Suppressor macrophage (primary cell): Measurements from ENCODE around the gene TNFRSF12A.

Source experiments
- DNase-seq, 4 experiments: peaks; one replicate each; pipeline ENCODE4 v3.0.0-alpha.2; 2020 to 2022

Gene TNFRSF12A

DNA sequence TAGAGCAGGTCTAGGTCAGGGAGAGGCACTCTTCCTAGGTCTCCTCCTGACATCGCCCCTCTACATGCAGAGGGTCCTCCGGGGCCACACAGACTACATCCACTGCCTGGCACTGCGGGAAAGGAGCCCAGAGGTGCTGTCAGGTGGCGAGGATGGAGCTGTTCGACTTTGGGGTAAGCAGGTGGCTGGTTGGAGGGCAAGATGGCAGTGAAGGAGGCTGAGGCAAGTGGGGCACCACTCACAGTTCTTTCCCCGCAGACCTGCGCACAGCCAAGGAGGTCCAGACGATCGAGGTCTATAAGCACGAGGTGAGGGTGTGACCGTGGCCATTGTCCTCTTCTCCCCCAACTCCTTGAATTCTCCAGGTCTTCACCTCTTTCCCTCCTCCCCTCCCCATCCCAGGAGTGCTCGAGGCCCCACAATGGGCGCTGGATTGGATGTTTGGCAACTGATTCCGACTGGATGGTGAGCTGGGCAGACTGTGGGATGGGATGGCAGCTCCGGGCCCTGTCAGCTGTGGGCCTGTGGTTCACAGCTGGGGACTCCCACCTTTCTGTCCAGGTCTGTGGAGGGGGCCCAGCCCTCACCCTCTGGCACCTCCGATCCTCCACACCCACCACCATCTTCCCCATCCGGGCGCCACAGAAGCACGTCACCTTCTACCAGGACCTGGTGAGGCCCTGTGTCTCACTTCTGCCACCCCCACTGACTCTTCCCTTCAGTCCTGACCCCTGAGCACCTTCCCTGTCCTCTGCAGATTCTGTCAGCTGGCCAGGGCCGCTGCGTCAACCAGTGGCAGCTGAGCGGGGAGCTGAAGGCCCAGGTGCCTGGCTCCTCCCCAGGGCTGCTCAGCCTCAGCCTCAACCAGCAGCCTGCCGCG lies 6.7 kb downstream of the TNFRSF12A start:
- no peak for DNase-seq

DNA sequence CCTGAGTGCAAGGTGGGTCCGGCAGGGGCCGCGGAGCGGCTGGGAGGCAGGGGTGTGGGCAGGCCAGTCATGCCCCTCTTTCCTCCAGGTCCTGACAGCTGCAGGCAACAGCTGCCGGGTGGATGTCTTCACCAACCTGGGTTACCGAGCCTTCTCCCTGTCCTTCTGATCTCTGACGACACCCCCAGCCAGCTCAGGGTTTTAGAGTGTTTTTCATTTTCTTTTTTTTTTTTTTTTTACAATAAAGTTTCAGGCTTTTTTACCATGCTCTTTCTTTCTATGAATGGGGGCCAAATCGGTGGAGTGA lies 7.3 kb downstream of the TNFRSF12A start:
- DNase-seq: no peak

DNA sequence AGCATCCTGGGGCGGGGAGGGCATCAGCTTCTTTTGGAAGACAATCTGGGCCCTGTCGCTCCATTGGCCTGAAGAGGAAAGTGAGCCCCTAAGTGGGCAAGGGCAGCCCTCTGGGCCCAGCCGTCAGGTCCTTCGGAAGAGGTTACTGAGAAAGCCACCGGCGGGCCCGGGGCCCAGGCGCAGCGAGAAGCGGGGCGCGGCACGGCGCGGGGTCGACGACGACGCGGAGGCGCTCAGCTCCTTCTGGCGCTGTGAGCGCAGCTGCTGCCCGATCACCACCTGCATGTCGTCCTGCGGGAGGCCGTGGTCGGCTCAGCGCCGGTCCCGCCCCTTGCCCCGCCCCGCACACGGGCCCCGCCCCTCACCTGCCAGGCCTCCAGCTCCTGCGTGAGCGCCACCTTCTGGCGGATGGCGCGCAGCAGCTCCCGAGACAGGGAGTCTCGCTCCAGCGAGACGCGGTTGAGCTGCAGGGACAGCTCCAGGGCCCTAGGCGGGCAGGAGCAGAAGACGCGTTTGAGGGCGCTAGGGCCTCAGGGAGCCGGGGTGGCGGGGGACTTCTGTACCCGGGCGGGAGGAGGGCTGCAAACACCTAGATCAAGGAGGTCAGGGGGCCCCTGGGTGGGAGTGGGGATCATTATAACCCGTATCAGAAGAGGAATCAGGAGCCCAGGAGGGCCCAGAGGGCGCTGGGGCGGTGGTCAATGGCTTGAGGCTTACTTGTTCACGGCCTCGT lies 8.0 kb downstream of the TNFRSF12A start:
- peak; percentile 85 to 94 (median 91) for DNase-seq

DNA sequence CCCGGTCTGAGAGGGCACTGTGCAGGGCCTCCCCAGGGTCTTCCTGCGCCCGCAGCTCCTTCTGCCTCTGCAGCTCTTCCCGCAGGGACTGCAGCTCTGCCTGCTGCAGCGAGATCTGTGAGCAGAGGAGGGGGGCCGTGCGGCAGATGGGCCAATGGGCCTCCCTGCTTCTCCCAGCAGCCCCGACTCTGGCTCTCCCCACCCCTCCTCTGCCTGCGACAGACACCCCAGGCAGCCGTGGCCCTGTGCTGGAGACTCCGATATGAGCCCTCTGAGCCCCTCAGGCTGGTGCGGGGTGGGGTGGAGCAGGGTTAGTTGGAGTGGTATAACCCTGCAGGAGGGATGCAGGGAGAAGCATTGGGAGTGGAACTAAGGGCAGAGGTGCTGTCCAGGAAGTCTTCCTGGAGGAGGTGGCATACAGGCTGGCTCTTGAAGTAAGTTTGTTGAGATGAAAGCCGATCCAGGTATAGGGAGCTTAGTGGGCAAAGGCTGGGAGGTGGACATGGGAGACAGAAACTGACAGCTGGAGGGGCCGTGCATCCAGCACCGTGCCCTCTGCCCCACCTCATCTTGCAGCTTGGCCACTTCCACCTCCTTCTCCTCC lies 8.7 kb downstream of the TNFRSF12A start:
- DNase-seq: no peak

DNA sequence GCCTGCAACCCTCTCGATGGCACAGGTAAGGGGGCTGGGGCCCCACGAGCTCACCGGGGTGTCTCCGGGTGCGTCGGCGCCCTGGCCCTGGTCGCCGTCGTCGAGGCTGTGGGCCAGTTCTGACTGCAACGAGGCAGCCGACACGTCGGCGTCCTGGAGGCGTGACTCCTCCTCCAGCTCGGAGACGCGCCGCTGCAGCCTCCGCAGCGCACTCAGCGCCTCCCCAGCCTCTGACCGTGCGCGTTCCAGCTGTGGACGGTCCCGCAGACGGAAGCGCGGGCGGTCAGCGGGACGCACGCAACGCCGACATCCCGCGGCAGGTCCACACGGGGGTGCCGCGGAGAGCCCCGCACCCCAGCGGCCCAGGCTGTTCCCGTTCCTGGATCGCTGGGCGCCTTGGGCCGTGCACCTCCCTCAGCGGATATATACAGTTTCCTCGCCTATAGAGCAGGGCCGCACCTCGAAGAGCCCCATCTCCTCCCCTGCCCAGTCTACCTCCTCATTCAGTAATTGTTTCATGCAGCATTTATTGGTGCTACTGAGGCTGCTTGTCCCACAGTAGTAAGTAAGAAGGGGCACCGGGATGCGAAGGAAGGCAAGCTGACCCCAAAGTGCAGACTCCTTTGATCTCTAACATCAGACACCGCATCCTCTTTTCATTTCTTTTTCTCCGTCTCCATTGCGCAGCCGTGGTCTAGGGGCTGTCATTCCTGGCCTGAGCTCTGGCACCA lies 9.5 kb downstream of the TNFRSF12A start:
- DNase-seq: peak; percentile 19 to 73 (median 48)

DNA sequence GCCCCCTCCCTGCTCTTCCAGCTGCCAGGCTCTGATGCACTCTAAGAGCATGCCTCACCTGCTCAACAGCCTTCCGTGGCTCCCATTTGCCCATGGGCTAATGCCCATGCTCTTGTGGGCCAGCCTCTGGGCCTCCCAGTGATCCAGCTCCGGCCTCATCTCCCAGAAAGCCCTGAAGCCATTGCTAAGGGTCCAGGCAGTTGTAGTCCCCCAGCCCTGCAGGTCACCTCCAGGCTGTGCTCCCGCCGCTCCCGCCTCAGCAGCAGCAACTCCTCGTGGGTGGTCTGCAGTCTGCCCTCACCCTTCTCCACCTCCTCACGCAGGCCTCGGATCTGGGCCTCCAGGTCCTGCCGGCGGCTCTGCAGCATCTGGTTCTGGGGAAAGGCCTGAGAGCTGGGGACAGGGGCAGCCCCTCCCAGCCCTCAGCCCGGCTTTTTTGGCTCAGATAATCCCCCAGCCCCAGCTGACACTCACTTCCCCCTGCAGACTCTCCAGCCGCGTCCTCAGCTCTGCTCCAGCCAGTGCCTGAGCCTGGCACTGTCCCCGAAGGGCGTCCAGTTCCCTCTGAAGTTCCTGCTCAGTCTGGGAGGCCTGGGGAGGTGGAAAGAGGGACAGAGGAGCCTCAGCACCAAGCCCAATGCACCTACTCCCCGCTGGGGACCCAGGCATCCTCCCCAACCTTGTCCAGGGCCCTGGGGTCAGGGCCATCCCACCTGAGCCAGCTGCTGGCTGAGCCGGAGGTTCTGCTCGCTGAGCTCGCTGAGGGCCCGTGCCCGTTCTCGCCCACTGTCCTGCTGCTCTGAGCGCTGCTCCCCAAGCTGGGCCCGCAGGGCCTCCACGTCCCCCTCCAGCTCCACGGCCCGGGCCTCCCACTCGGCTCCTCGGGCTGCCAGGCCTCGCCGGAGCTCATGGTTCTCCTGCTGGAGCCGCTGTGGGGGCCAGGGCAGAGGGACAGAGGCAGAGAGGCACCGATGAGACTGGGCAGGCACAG lies 10.3 kb downstream of the TNFRSF12A start:
- DNase-seq: no peak

DNA sequence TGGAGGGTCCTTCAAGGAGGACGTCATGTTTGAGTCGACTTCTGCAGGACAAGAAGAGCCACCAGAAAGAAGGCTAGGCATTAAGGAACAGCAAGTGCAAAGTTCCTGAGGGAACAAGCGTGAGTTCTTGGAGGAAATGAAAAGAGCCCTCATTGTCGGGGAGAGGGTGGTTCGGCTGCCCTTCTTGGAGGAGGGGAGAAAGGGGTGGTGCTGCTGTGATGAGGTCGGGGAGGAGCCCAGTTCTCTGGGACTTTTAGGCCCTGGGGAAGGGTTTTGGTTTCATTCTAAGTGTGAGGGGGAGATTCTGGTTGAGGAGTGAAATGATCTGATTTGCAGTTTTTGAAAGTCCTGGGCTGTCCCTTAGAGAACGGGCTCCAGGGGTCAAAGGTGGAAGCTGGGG lies 12.5 kb downstream of the TNFRSF12A start:
- DNase-seq: peak in 2 of 4 experiments; percentile 29 to 30

DNA sequence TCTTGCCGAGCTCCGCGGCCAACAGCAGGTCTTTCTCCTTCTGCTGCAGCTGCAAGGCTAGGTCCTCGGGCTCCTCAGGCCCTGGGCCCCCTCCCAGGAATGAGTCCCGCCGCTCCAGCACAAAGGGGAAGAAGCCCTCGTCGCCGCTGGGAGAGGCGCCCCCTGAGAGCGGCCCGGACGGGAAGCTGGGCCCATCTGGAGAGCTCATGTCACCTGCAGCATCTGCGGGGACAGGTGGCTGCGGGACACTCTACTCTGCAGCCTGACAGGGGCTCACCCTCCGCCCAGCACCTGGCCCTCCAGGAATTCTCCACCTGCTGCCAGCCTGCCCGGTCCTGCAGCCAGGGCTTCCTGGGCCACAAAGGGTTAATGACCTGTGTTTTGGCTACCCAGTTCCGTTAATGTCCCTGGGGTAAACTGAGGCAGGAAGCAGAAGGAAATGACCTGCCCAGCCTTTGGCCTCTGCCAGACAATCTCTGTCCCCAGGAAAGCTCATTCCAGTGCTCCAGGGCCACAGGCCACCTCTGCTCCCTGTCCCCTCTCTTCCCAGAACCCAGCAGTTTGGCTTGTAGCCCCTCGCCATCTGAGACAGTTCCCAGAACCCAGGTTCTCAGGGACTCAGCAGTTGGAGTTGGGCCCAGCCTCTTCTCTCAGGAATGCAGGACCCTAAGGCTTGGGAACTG lies 15.3 kb downstream of the TNFRSF12A start:
- DNase-seq: no peak

DNA sequence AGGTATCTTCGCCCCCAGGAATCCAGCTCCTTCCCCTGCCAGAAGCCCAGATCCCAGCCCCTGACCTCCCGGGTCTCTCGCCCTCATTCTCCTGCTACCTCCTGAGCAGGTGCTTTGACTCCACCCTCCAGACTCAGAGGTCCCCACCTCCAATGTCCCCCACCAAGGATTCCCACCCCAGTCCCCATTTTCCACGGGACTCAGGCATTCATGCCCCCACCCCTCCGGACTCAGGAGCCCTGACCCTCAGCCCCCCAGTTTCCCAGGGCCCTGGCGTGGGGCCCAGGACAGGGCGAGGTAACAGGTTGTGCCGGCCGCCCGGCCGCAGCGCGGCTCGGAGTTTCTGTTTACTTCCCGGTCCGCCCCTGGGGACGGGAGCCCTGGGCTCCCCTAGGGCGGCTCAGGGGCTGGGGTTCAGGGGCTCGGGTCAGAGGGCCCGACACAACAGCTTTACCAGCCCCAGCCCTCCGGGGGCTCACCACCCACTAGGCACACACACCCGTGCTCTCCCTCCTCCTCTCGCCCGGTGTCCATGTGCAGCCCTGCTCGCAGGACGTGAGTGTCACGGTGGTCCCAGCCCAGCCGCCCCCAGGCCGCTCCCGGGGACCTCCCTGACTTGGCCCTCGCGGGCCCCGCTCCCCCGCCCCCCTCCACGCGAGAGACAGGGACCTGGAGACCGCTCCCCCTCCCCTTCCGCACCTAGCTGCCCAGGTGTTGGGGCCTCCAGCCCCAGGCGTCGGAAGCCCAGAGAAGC lies 16.0 kb downstream of the TNFRSF12A start:
- DNase-seq: peak in 1 of 4 experiments; percentile 48

DNA sequence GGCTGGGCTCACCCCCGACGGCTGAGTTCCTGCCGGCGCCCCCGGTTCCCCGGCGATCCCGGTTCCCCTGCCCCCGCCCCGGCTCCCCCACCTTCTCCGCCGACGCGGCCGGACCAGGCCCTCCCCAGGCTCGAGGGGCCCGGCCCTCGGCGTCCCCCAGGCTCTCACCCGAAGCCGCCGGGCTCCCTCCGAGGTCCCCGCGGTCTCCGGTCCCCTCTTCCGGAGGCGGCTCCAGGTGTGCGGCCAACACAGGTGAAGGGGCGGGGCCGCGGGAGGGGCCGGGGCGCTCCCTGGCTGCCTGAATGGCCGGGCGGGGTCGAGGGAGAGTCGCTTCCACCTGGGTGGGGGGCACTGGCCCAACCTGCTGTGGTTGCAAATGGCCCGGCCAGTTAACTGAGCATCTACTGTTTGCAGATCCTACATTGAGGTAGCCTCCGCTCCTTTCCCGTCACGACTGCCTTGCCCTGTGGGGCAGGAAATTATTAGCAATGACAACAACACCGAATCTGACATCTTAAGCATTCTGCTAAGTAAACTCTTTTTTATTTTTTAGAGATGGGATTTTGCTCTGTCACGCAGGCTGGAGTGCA lies 16.7 kb downstream of the TNFRSF12A start, which contains the start of gene BICDL2:
BICDL2 (minus strand) TSS at position 219 of the 590 bp plus-strand sequence. CDS start 1,448 bp downstream, outside the sequence.
- no peak for DNase-seq

DNA sequence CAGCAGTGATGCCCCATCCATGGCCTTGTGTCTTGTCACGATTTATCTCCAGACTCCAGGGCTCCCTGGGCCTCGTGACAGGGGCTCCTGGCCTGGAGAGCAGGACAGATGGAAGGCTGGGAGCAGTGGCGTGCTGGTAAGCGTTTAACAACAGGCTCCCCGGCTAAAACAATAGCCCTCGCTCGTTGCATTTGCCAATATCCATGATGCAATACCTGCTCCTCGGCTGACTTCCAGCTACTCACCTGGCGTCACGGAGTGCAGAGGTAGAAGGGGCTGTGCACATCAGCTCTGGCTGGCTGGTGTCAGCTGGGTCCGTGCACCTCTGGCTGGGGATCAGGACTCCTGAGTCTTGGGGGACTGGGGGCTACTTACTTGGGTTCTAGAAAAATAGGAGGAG lies 18.1 kb downstream of the TNFRSF12A start:
- DNase-seq: no peak

DNA sequence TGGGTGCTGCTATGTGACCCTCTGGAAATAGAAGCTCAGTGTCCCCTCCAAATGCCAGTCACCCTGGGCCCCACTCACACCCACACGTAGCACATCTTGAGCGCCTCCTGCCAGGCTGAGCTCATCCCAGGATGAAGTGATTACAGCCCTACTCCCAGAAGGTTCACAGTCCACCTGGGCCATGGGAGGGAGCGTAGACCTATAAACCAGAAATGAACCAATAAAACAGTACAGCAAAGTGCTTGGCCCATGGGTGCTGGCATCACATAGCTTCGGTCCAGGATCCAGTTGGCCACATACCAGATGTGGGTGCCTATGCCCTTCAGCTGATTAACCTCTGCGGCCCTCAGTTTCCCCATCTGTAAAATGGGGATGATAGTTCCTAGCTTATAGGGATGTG lies 18.7 kb downstream of the TNFRSF12A start:
- no peak for DNase-seq

DNA sequence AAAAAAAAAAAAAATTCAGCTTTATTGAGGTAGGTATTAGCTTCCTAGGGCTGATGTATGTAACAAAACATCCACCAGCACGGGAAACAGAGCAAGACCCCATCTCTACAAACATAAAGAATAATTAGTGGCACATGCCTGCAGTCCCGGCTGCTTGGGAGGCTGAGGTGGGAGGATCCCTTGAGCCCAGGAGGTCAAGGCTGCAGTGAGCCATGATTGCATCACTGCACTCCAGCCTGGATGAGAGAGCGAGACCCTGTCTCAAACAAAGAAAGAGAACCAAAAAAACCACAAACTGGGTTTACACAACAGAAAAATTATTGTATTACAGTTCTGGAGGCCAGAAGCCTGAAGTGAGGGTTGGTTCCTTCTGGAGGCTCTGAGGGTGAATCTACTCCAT lies 22.2 kb downstream of the TNFRSF12A start:
- DNase-seq: no peak

DNA sequence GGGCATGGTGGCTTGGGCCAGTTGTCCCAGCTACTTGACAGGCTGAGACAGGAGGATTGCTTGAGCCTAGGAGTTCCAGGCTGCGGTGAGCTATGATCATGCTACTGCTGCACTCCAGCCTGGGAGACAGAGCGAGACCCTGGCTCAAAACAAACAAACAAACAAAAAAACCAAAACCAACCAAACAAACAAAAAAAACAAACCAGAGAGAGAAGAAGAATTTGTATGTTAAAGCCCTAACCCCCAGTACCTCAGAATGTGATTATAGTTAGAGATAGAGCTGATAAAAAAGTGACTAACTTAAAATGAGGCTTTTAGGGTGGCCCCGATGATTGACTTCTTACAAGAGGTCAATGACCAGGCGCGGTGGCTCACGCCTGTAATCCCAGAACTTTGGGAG lies 24.5 kb downstream of the TNFRSF12A start:
- no peak for DNase-seq

DNA sequence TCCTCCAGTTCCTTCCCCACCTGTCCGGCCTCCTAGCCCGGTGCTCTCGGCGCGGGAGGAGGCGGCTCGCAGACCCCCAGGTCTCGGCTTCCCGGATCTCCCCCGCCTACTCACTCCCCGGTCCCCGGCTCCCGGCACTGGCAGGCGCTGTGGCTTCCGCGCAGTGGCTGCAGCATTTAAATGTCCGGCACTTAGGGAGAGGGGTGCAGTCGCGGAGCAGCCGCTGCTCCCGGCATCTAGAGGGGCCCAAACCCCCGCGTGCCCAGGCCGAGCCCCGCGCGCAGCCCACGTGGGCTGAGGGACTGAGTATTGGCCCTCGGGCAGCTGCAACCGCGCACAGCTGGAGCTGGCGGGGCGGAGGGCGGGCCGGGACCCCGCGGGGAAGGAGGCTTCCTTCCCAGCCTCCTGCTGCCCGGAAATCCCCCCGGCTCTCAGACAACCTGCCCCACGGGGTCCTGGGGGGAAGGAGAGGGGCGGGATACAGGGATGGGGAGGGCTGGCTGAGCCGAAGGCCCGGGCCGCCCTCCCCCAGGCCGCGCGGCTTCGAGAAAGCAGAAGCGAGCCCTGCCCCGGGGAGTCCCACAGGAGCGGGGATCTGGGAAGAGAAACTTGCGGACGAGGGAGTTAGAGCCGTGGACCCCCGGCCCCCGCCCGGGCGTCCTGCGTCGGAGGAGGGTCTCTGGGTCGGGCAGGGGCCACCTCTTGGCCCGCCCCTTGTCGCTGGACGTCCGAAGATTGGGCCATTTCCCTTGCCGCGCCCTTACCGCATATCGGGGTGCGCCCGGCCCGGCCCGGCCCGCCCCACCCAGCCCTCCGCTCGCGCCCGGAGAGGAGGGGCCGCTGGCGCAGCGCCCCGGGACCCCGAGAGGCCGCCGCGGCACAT lies 25.8 kb downstream of the TNFRSF12A start, which contains the start of gene MMP25:
MMP25 (plus strand) TSS at position 804 of the 883 bp plus-strand sequence. CDS start 357 bp downstream, outside the sequence.
- DNase-seq: peak; percentile 59 to 88 (median 79)

DNA sequence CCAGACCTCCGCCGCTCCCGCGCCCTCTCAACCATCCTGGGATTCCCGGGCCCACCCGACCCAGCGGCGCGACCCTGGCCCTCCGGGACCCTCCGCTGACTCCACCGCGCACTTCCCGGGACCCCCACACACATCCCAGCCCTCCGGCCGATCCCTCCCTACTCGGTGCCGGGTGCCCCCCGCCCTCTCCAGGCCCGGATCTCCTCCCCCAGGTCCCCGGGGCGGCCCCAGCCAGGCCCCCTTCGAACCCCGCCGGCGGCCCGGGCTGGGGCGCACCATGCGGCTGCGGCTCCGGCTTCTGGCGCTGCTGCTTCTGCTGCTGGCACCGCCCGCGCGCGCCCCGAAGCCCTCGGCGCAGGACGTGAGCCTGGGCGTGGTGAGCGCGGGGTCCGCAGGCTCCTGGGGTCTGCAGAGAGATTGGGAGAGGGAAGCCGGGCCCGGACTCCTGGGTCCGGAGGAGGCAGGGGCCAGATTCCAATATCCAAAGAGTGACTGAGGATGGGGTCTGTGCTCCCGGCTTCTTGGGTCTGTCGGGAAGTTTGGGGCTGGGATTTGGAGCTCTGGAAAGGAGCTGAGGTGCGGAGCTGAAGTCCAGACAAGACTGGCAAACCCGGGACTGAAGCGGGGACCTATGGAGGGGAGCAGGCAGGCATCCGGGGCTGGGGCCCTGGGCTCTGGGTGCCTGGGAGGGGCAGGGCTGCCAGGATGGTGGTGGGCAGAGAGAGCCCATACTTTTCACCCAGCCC lies 26.6 kb downstream of the TNFRSF12A start:
- DNase-seq: peak in 1 of 4 experiments; percentile 49

DNA sequence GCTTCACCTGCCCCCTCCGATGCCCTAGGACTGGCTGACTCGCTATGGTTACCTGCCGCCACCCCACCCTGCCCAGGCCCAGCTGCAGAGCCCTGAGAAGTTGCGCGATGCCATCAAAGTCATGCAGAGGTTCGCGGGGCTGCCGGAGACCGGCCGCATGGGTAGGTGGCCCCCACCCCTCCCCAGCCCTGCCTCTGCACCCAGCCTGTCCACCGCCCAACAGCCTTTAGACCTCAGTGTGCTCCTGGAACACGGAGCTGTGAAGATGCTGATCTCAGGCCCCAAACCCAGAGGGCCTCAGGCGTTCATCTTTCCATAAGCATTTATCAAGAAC lies 27.2 kb downstream of the TNFRSF12A start:
- no peak for DNase-seq
